Activated T-helper 17 cell treated with anti-CD3 and anti-CD28 coated beads, Interleukin-2, amount 50 U/mL, for 72 hours (primary cell): ENCODE measurements around the gene ABCF2. TPM values are rescaled to one million over a fixed set of nuclear protein-coding genes. Genes with fewer than 3 reads are reported as not detected.
A peak's percentile ranks its signal among the peaks of the same experiment; 100 is the strongest.

Experiments used
- ATAC-seq: fragments of 150-1000 bp; cut with Tn5 transposase; replicated peaks from 2 replicates; pipeline ENCODE4 v1.10.0; 2021; ENCODE audit warnings: mild to moderate bottlenecking, moderate library complexity
- H3K27ac Mint-ChIP-seq: one replicate; pipeline ENCODE4 v1.8.0; 2022; ENCODE audit warnings: mixed read lengths
- H3K27me3 Mint-ChIP-seq: one replicate; pipeline ENCODE4 v1.8.0; 2022; ENCODE audit warnings: mixed read lengths
- H3K36me3 Mint-ChIP-seq: one replicate; pipeline ENCODE4 v1.8.0; 2022; ENCODE audit warnings: low read depth, mild to moderate bottlenecking, mixed read lengths
- H3K4me1 Mint-ChIP-seq: one replicate; pipeline ENCODE4 v1.8.0; 2022; ENCODE audit warnings: mixed read lengths
- H3K4me3 Mint-ChIP-seq: one replicate; pipeline ENCODE4 v1.8.0; 2022; ENCODE audit warnings: mild to moderate bottlenecking, mixed read lengths
- H3K9me3 Mint-ChIP-seq: one replicate; pipeline ENCODE4 v1.8.0; 2022; ENCODE audit warnings: mixed read lengths
- total RNA-seq, 2 donors: library from RNA; stranded (reverse); gene quantifications; one replicate each; pipeline ENCODE4 v1.2.3, GENCODE V29; 2022

Gene ABCF2
- total RNA-seq, 2 donors from 2014 or later: 26.9 to 55.2 TPM

DNA sequence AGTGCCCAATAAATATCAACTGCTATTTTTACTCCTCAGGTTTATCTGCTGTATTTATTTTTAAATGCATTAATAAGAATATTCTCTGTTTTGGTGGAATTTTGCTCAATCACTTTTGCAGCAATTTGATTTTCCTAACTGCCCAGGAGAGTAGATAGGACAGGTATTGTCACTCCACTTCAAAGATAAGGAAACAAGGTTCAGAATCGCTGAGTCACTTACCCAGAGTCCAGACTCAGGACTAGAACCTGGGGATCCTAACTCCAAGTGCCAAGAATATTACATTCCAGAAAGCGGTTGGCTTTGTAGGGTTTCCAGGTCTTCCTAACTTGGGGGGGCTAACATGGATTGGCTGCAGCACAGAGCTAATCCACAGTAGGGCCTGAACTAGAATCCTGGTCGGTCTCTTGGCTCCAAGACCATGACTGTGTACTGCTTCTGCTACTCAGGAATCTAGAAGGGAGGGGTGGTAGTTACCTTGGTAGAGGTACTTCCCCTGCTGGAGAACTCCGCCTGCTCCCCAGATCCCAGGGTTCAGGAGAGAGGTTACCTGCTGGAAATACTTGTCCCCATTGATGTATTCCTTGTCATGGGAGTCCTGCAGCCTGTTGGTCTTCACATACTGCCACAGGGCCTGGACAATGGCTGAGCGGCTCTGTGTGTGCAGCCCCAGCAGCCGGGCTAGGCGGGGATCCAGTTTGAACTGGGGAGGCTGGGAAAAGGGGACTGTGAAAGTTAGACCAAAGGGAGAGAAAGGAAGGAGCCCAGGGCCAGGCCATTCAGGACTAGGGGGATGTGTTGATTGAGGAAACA is 14.1 kb upstream of the ABCF2 start:
- H3K4me1 Mint-ChIP-seq: peaks cover 15% of the 10 kb centered on the region
- peaks cover 37% of the 10 kb centered on the region for H3K36me3 Mint-ChIP-seq
- no peak overlapping the region for H3K27ac Mint-ChIP-seq
- H3K27me3 Mint-ChIP-seq: peaks cover 2% of the 10 kb centered on the region
- no peaks in the 10 kb centered on the region for H3K9me3 Mint-ChIP-seq
- no peak overlapping the region for H3K4me3 Mint-ChIP-seq
- ATAC-seq: no peak

DNA sequence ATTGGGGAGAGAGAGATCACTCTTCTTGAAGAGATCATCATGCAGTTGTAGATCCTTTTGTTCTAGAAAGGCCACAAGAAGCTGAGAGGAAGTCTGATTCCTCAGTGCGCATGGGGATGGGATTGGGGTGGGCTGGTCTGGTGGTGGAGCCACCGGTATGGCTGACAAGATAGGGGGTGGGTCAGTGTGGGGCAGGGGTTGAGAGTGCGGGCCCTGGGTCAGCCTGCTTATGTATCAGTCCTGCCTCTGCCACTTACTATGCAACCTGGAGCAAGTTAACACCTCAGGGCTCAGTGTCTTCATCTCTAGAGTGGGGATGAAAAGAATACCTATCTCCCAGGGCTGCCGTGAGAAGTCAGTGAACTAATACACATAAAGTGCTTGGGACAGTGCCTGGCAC is 13.5 kb upstream of the ABCF2 start:
- Mint-ChIP-seq H3K9me3 (no peaks in the 10 kb centered on the region), H3K27ac (no peak overlapping the region), H3K4me1 (peaks cover 12% of the 10 kb centered on the region), H3K4me3 (no peak overlapping the region), H3K27me3 (no peaks in the 10 kb centered on the region), H3K36me3 (peaks cover 40% of the 10 kb centered on the region)
- no peak for ATAC-seq

DNA sequence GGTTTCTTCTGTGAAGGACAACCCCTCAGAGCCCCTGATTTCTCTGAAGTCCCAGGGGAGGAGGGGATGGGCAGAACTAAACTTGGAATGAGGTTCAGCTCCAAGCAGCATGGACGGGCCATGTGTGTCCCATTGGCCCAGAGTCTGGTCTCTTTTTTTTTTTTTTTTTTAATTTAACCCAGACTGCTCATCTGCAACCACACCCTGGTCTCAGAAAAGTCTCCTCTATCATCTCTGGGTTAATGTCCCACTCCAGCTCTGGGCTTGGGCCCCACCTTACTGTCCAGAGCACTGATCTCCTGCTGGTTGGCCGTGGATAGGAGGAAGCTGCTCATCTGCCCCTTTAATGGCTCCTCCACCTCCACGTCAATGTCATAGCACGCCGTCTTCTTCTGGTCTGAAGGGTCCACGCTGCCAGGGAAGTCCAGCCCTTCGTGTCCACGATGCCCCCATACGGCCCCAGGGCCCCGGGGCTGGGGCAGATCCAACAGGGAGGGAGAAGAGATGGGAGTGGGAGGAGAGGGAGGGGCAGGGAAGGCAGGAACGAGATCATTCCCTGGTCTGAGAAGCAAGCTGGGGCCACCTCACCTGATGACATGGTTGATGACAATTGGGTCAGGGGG is 12.9 kb upstream of the ABCF2 start:
- ATAC-seq: no peak
- Mint-ChIP-seq H3K27ac (no peak overlapping the region), H3K36me3 (peaks cover 46% of the 10 kb centered on the region), H3K27me3 (no peaks in the 10 kb centered on the region), H3K9me3 (no peaks in the 10 kb centered on the region), H3K4me3 (no peak overlapping the region), H3K4me1 (peaks cover 12% of the 10 kb centered on the region)

DNA sequence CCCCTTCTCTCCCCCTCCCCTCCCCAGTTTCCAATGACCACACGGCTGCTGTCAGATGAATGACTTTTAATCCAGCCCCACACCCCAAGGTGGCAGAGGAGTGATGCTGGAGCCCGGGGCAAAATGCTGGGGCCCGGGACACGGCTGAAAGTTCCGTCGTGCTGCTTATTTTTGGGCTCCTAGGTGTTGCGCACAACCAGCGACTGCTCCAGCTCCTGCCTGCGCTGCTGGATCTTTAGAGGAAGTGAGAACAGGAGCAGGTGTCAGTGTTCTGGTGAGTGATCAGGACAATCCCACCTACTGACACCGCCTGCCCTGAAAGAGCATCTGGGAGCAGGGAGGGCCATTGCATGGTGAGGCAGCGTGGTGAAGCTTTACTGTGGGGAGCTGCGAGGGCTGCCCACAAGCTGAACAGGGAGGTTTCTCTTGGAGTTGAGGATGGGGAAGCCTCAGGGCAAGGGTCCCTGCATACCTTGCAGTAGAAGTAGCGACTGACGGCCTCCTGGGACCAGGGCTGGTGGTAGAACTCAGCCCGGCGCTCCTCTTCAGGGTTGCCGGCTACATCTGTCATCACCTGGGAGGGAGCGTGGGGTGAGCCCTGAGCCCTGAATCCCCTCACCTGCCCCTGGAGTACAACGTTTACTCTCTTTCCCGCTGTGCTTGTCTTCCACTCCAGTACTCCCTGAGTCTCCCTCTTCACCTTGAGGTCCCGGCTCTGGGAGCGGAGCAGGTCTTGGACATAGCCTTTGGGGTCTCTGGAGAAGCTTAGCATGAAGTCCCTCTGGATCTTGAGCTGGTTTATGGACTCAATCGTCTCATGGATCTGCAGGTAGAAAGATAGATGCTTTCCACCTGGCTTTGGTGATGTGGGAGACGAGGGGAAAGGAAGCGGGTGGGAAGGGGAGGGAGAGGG is 12.2 kb upstream of the ABCF2 start:
- Mint-ChIP-seq H3K27ac (no peak overlapping the region), H3K27me3 (no peaks in the 10 kb centered on the region), H3K36me3 (peaks cover 54% of the 10 kb centered on the region), H3K9me3 (no peaks in the 10 kb centered on the region), H3K4me1 (peaks cover 12% of the 10 kb centered on the region), H3K4me3 (no peak overlapping the region)
- no peak for ATAC-seq

- Mint-ChIP-seq H3K4me3 (no peak overlapping the region), H3K27me3 (no peaks in the 10 kb centered on the region), H3K27ac (no peak overlapping the region), H3K4me1 (peaks cover 4% of the 10 kb centered on the region), H3K9me3 (no peaks in the 10 kb centered on the region), H3K36me3 (peaks cover 63% of the 10 kb centered on the region)
- ATAC-seq: no peak
These were observed 11.3 kb upstream of the ABCF2 start for GRCh38 chr7:151238190-151238810.

- ATAC-seq: no peak
- H3K4me1 Mint-ChIP-seq: no peaks in the 10 kb centered on the region
- H3K9me3 Mint-ChIP-seq: no peaks in the 10 kb centered on the region
- H3K27me3 Mint-ChIP-seq: no peaks in the 10 kb centered on the region
- no peak overlapping the region for H3K4me3 Mint-ChIP-seq
- H3K27ac Mint-ChIP-seq: no peak overlapping the region
- peaks cover 69% of the 10 kb centered on the region for H3K36me3 Mint-ChIP-seq
These were observed 10.5 kb upstream of the ABCF2 start for GRCh38 chr7:151237244-151238189.

DNA sequence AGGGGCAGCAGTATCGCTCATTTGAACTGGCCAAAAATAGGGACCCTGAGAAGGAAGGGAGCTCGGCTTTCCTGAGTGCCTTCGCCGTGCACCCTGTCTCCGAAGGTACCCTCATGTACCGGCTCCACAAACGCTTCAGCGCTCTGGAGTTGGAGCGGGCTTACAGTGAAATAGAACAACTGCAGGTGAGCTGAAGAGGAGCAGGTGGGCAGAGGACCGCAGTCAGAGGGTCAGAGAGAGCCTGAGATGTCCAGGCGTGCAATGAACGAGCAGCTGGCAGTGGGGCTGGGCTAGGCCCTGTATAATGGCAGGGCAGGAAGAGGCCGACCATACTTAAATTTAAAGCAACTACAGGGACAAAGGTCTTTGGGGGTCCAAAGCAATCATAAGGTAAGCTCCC is 9.4 kb upstream of the ABCF2 start:
- H3K4me1 Mint-ChIP-seq: peaks cover 7% of the 10 kb centered on the region
- no peak overlapping the region for H3K27ac Mint-ChIP-seq
- H3K4me3 Mint-ChIP-seq: no peak overlapping the region
- no peaks in the 10 kb centered on the region for H3K27me3 Mint-ChIP-seq
- no peaks in the 10 kb centered on the region for H3K9me3 Mint-ChIP-seq
- H3K36me3 Mint-ChIP-seq: peaks cover 69% of the 10 kb centered on the region
- ATAC-seq: no peak

GRCh38 chr7:151235091-151235787 is 8.2 kb upstream of the ABCF2 start:
- Mint-ChIP-seq H3K4me1 (peaks cover 8% of the 10 kb centered on the region), H3K36me3 (peaks cover 67% of the 10 kb centered on the region), H3K27ac (no peak overlapping the region), H3K27me3 (no peaks in the 10 kb centered on the region), H3K4me3 (peak overlapping the region; percentile 98), H3K9me3 (no peaks in the 10 kb centered on the region)
- ATAC-seq: no peak

DNA sequence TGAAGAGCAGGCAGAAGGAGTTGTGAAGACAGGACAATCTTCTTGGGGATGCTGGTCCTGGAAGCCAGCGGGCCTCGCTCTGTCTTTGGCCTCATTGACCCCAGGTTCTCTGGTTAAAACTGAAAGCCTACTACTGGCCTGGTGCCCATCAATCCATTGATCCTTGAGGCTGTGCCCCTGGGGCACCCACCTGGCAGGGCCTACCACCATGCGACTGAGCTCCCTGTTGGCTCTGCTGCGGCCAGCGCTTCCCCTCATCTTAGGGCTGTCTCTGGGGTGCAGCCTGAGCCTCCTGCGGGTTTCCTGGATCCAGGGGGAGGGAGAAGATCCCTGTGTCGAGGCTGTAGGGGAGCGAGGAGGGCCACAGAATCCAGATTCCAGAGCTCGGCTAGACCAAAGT is 6.8 kb upstream of the ABCF2 start:
- Mint-ChIP-seq H3K27ac (peak overlapping the region; percentile 97), H3K9me3 (no peaks in the 10 kb centered on the region), H3K4me3 (peak overlapping the region; percentile 98), H3K36me3 (peaks cover 55% of the 10 kb centered on the region), H3K4me1 (peaks cover 8% of the 10 kb centered on the region), H3K27me3 (no peaks in the 10 kb centered on the region)
- no peak for ATAC-seq

GRCh38 chr7:151232917-151233701 is 6.1 kb upstream of the ABCF2 start:
- peak overlapping the region; percentile 97 for H3K27ac Mint-ChIP-seq
- peaks cover 8% of the 10 kb centered on the region for H3K4me1 Mint-ChIP-seq
- no peaks in the 10 kb centered on the region for H3K9me3 Mint-ChIP-seq
- H3K4me3 Mint-ChIP-seq: peak overlapping the region; percentile 98
- H3K27me3 Mint-ChIP-seq: no peaks in the 10 kb centered on the region
- ATAC-seq: peak; percentile 90
- peaks cover 50% of the 10 kb centered on the region for H3K36me3 Mint-ChIP-seq

GRCh38 chr7:151232091-151232916 is 5.3 kb upstream of the ABCF2 start, which contains the start of gene CHPF2:
Gene CHPF2, plus strand, starts transcription at chr7:151232483. Its CDS starts 1,529 bp downstream, at chr7:151234012.
- H3K9me3 Mint-ChIP-seq: no peaks in the 10 kb centered on the region
- H3K4me3 Mint-ChIP-seq: peak within 1 kb of the TSS; percentile 98
- H3K27ac Mint-ChIP-seq: peak within 1 kb of the TSS; percentile 97
- H3K4me1 Mint-ChIP-seq: peaks cover 8% of the 10 kb centered on the region
- peak; percentile 93 for ATAC-seq
- no peaks in the 10 kb centered on the region for H3K27me3 Mint-ChIP-seq
- peaks cover 44% of the 10 kb centered on the region for H3K36me3 Mint-ChIP-seq

DNA sequence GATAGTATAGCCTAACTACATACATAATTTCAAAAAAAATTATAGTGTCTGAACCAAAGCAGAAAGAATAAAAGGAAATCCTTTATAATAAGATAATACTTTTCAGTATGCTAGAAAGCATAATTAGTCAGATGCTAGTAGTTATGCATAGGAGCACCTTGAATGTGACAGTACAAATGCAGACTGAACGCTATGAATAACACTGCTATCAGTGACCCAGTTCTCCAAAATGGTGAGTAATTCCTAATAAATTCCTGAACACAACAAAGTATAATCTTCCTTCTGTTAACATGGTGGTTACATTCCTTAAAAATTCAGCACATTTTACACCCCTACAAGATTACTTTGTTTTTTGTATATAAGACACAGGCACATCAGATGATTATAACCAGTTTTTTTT is 4.1 kb upstream of the ABCF2 start:
- Mint-ChIP-seq H3K9me3 (no peaks in the 10 kb centered on the region), H3K36me3 (peaks cover 44% of the 10 kb centered on the region), H3K27ac (no peak overlapping the region), H3K4me1 (peaks cover 19% of the 10 kb centered on the region), H3K4me3 (peak overlapping the region; percentile 98), H3K27me3 (no peaks in the 10 kb centered on the region)
- no peak for ATAC-seq
